ENCODE measurements around the gene EHBP1.

DNA sequence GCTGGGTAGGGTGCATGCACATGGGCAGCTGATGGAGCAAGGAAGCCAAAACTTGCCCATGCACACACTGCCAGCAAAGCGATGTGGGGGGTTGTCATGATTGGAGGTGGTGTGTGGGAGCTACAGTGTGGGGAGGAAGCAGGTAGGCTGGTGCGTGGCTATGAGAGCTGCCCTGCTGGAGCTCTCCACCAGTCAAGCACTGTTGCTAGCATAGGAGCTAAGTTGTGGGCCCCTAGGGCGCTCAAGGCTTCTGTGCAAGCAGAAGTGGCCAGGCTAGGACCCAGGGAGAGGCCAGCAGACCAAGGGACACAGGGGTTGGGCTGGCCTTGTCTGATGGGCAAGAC is 20.2 kb downstream of the EHBP1 start:
- TF ChIP-seq, protein P1, sequence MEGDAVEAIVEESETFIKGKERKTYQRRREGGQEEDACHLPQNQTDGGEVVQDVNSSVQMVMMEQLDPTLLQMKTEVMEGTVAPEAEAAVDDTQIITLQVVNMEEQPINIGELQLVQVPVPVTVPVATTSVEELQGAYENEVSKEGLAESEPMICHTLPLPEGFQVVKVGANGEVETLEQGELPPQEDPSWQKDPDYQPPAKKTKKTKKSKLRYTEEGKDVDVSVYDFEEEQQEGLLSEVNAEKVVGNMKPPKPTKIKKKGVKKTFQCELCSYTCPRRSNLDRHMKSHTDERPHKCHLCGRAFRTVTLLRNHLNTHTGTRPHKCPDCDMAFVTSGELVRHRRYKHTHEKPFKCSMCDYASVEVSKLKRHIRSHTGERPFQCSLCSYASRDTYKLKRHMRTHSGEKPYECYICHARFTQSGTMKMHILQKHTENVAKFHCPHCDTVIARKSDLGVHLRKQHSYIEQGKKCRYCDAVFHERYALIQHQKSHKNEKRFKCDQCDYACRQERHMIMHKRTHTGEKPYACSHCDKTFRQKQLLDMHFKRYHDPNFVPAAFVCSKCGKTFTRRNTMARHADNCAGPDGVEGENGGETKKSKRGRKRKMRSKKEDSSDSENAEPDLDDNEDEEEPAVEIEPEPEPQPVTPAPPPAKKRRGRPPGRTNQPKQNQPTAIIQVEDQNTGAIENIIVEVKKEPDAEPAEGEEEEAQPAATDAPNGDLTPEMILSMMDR (IDR thresholded peaks at IDR 0.05; ENCODE audit: low read depth, low read length): no peak
- TF ChIP-seq POLR2A (IDR thresholded peaks at IDR 0.05; ENCODE audit: extremely low read depth, insufficient read length) (no peak), MYC (IDR thresholded peaks at IDR 0.05; ENCODE audit: low read depth, low read length) (no peak)
- TF ChIP-seq, protein P2, sequence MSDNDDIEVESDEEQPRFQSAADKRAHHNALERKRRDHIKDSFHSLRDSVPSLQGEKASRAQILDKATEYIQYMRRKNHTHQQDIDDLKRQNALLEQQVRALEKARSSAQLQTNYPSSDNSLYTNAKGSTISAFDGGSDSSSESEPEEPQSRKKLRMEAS (IDR thresholded peaks at IDR 0.05; ENCODE audit: low read depth, low read length): no peak
